ENCODE data around the gene FEM1B.
"Not testable (repeated sequence)": the region's sequence is repeated elsewhere in the genome, so short reads cannot be mapped to it uniquely, and the experiment has no call there.

Gene FEM1B

GRCh38 chr15:68277603-68278344 lies at the start of gene FEM1B:
Gene FEM1B, plus strand, starts transcription at chr15:68277745. Its CDS starts 673 bp downstream, at chr15:68278418.
- in situ Hi-C loops (cut with MboI; ENCODE audit: low sequenced_read_pairs) = no loop called here

GRCh38 chr15:68228143-68228970 lies 49.2 kb upstream of the FEM1B start:
- in situ Hi-C loops (cut with MboI; ENCODE audit: low sequenced_read_pairs) = no loop called here

GRCh38 chr15:68228971-68229385 lies 48.6 kb upstream of the FEM1B start:
- in situ Hi-C loops (cut with MboI; ENCODE audit: low sequenced_read_pairs) = no loop called here

GRCh38 chr15:68229386-68230156 lies 48.0 kb upstream of the FEM1B start, which contains the start of gene CLN6:
Gene CLN6, minus strand, starts transcription at chr15:68229728. Its CDS starts 144 bp downstream, at chr15:68229584.
- in situ Hi-C loops (cut with MboI; ENCODE audit: low sequenced_read_pairs) = no loop called here

GRCh38 chr15:68230157-68231100 lies 47.1 kb upstream of the FEM1B start:
- in situ Hi-C loops (cut with MboI; ENCODE audit: low sequenced_read_pairs) = no loop called here

GRCh38 chr15:68231102-68231818 lies 46.3 kb upstream of the FEM1B start:
- in situ Hi-C loops (cut with MboI; ENCODE audit: low sequenced_read_pairs) = no loop called here

GRCh38 chr15:68232449-68232848 lies 45.1 kb upstream of the FEM1B start:
- in situ Hi-C loops (cut with MboI; ENCODE audit: low sequenced_read_pairs) = no loop called here

- in situ Hi-C loops (cut with MboI; ENCODE audit: low sequenced_read_pairs) = no loop called here
These were observed 44.6 kb upstream of the FEM1B start for GRCh38 chr15:68232937-68233336.

GRCh38 chr15:68234060-68234459 lies 43.5 kb upstream of the FEM1B start:
- in situ Hi-C loops (cut with MboI; ENCODE audit: low sequenced_read_pairs) = no loop called here

GRCh38 chr15:68234520-68234919 lies 43.0 kb upstream of the FEM1B start:
- in situ Hi-C loops (cut with MboI; ENCODE audit: low sequenced_read_pairs) = not testable (repeated sequence)

GRCh38 chr15:68235022-68235421 lies 42.5 kb upstream of the FEM1B start:
- in situ Hi-C loops (cut with MboI; ENCODE audit: low sequenced_read_pairs) = no loop called here

- in situ Hi-C loops (cut with MboI; ENCODE audit: low sequenced_read_pairs) = no loop called here
These were observed 38.5 kb upstream of the FEM1B start for GRCh38 chr15:68239025-68239424.

GRCh38 chr15:68241088-68241935 lies 36.2 kb upstream of the FEM1B start:
- in situ Hi-C loops (cut with MboI; ENCODE audit: low sequenced_read_pairs) = no loop called here

- in situ Hi-C loops (cut with MboI; ENCODE audit: low sequenced_read_pairs) = no loop called here
These were observed 33.3 kb upstream of the FEM1B start for GRCh38 chr15:68244235-68244634.

- in situ Hi-C loops (cut with MboI; ENCODE audit: low sequenced_read_pairs) = no loop called here
These were observed 28.4 kb upstream of the FEM1B start for GRCh38 chr15:68249058-68249713.

- in situ Hi-C loops (cut with MboI; ENCODE audit: low sequenced_read_pairs) = no loop called here
These were observed 24.5 kb upstream of the FEM1B start for GRCh38 chr15:68252925-68253534.

- in situ Hi-C loops (cut with MboI; ENCODE audit: low sequenced_read_pairs) = no loop called here
These were observed 20.7 kb upstream of the FEM1B start for GRCh38 chr15:68256675-68257450.

Measured in HL-60/S4 treated with retinoic acid at 250 ng/mL for 4 days and 3 days (cell line).